Activated CD4-positive, alpha-beta T cell treated with anti-CD3 and anti-CD28 coated beads, Interleukin-2, amount 50 U/mL, for 16 hours (primary cell): ENCODE results near the gene OSBPL10.
"Not testable (repeated sequence)": the region's sequence is repeated elsewhere in the genome, so short reads cannot be mapped to it uniquely, and the experiment has no call there.

Experiments used
- DNase-seq: peaks from one replicate; pipeline ENCODE4 v3.0.0-alpha.2; 2020

Gene OSBPL10

DNA sequence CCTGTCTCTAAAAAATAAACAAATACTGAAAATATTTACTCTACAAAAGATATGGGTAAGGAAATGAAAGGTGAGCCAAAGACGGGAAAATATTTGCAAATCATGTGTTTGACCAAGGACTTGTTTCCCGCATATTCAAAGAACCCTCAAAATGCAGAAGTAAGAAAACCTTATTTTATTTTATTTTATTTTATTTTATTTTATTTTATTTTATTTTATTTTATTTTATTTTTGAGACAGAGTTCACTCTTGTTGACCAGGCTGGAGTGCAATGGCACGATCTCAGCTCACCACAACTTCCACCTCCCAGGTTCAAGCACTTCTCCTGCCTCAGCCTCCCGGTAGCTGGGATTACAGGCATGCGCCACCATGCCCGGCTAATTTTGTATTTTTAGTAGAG, 11.9 kb upstream of the OSBPL10 start:
- DNase-seq: not testable (repeated sequence)

DNA sequence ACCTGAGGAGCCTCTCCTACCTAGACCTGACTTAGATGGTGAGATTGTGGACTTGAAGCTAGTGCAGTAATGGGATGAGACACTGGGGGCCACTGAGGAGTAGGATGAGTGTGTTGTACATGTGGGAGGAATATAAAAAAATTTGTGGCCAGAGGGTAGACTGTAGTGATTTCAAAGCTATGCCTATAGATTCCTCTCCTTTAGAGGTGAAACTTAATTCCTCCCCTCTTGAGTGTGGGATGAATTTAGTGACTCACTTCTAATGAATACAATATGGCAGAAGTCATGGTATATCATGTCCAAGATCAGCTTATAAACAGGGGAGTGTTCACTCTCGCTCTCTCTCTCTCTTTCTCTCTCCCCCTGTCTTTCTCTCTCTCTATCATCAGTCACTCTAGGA, 7.2 kb upstream of the OSBPL10 start:
- DNase-seq: no peak

DNA sequence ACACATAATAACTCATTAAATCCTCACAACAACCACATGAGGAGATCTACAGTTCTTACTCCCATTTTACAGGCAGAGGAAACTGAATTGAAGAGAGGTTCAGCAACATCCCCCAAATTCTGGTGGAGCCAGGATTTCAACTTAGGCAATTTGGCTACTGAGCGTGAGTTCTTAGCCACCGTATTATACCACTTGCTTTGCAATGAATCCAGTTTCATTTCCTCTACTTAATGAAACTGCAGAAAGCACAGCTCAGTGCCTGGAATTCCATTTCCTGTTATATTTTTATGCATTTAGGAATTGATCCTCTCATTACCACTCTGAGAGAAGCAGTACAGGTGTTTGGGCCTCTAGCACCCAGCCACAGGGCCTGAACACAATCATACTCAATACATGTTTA, 4.8 kb upstream of the OSBPL10 start:
- no peak for DNase-seq

DNA sequence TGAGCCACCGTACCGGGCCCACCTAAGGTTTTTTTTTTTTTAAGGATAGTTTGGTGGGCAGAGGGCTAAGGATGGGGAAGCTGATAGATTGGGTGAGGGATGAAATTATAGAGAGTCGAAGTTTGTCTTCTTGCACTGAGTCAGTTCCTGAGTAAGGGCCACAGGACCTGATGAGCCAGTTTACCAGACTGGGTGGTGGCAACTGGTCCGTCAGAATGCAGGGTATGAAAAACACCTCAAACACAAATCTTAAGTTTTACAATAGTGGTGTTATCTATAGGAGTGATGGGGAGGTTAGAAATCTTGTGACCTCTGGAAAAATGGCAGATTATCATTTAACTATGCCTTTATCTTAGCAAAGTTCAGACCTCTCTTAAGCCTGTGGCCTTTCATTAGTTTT, 3.3 kb upstream of the OSBPL10 start:
- no peak for DNase-seq

DNA sequence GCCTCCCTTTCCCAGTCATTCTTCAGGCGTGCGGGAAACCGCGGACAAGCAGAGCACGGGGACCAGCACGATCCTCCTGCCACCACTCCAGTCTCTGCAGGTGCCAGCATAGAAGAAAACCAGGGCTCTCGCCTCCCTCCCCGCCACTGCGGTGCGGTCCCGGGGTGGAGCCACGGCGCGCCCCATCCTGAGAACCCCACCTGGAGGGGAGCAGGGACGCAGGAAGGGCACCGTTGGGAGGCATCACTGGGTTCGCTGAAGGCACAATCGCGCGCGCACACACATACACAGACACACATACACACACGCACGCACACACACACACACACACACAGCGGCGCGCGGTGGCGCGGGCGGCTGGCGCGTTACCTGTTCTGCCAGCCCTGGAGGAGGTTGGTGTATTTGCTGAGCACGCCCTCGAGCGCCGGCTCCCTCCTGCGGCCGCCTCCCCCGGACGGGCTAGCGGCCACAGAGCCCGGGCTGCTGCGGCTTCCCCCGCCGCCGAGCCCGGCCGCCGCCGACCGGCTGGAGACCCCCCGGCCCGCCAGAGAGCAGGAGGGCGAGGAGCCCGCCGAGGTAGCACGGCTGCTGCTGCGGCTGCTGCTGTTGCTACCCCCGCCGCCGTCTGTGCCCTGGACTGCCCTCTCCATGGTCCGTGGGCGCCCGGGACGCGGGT, 394 bp downstream of the OSBPL10 start:
- peak; percentile 48 for DNase-seq

DNA sequence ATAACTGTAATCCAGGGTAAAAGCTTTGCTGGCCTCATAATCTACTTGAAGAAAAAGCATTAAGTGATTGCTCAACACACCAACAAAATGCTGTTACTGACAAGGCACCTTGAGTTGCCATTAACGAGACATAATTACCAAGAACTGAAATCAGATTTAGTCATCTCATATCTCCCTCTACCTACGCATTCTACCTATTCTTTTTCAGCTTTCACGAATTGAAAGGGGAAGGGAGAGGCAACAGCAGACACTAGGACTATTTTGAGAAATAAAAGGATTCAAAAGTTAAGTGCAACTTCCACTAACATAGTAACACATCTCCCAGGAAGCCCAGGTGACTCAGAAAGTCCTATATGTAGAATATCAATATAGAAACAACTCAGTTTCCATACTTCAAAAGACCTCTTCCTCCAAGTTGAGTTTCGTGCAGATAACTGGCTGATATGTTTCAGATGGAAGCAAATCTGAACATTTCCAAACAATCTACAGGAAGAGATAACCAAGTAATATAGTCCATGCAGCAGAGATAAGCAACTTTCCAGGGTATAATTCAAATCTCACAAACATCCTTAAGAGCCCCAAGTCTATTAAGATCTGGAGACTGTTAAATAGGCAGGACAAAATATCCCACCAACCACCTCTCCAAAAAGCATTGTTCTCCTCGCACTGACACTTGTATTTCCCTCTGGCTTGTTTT, 1.9 kb downstream of the OSBPL10 start:
- DNase-seq: peak; percentile 77

DNA sequence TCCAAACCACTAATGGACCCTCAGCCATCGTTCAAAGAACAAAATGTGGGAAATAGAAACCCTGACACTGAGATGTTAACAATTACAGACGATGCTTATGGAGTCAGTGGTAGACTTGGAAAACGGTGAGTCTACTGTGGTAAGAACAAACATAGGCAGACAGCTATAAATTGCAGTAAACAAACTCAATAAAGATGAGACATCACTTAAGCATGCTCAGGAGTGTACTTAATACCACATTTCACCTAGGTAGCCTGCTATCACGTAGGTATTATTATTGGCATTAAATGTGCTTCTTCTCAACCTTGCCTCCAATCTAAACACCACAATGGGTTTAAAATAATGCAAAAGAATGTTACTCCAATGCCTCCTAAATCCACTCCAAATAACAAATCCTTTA, 2.5 kb downstream of the OSBPL10 start:
- DNase-seq: no peak

DNA sequence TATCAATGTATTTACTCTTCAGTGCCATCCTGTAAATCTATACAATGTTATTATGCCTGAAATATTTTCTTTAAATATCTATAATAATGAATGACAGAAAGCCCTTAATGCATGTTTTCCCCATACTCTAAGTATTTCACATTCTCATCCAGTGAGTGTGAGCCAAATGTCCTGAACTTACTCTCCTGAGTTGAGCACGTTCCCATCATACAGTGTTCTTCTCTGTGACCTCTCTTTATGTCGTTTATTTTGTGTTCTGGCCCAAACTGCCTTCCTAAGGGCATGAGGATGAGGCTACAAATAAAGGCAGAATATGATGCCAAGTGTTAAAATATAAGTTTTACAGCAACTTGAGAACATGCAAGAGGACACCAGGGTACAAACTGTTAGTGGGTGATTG, 3.3 kb downstream of the OSBPL10 start:
- DNase-seq: no peak

DNA sequence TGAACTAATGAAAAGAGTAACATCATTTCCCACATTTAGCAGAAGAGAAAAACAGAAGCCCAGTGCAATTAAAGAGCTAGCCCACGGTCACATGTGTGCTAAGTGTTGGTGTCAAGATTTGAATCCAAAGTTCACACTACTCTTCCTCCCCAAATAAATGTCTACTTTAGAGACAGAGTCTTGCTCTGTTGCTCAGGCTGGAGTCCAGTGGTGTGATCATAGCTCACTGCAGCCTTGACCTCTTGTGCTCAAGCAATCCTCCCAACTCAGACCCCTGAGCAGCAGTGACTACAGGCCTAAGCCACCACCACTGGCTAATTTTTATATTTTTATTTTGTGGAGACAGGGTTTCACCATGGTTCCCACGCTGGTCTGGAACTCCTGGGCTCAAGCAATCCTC, 4.8 kb downstream of the OSBPL10 start:
- no peak for DNase-seq

DNA sequence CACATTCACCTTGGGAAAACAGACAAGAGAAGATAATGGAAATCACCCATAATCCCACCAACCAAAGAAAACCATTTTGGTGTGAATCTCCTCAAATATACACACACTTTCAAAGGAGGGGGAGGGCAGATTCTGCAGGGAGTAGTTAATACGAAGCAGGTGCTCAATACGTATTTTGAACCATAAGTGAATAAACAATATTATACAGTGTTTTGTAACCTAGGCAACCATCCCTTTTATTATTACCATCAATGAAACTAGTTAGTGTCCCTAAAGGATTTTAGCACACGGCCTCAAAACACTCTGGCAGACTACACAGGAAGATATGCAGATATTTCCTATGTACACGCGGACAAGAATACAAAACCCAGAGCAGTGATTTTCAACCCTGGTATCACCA, 6.1 kb downstream of the OSBPL10 start:
- no peak for DNase-seq

DNA sequence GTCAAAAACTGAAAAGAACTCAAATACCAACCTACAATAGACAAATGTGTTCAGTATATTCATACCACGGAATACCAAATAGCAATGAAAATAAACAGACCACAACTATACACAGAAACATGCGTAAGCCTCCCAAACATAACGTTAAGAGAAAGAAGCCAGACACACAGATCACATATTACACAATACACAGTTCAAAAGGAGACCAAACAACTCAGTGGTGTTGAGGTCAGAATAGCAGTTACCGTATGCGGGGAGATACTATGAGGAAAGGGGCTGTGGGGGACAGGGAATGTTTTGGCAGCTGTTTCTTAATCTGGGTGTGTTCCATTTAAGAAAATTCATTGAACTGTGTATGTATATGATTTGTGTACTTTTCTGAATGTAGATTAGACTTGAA, 6.6 kb downstream of the OSBPL10 start:
- no peak for DNase-seq

DNA sequence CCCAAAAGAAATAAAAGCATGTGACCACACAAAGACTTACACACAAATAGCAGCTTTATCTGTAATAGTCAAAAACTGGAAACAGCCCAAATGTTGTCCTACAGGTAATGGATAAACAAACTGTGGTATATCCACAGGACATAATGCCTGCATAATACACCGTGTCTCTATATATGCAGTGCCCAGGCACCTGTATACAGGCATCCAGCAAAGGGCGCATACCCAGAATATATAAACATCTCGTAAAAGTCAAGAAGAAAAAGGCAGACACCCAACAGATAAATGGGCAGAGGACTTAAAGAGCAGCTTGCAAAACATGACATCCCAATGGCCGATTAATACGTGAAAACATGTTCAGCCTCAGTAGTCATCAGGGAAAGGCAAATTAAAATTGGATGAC, 7.2 kb downstream of the OSBPL10 start:
- DNase-seq: no peak

DNA sequence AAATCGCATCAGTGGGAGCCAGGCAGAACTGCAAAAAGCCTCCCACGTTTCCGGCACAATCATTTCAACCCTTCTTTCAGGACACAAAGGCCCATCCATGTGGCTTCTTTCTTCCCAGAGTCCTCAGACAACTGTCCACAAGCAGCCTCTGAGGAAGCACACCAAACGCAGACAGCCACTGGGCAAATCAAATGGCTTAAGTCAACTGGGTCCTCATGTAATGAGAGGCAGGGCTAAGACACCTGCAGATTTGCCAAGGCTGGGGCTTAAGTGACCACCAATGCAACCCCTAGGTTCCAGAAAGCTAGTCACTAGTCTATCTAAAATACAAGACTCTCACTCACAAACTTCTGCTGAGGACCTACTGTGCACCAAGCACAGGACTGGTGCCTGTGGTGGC, 8.0 kb downstream of the OSBPL10 start:
- no peak for DNase-seq

DNA sequence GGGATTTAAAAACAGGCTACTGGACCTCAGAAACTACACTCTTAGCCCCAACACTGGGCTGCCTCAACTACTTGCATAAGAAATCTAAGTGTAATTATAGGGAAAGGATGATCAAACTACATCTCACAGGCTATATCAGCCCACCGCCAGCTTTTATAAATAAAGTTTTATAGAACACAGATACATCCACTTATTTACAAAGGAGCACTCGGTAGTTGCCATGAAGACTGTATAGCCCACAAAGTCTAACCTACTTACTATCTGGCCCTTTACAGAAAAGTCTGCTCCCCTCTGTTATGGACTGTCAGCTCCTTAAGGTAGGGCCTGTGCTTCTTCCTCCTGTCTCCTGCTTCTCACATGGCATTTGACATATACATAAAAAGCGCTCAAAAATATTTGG, 9.5 kb downstream of the OSBPL10 start:
- no peak for DNase-seq

DNA sequence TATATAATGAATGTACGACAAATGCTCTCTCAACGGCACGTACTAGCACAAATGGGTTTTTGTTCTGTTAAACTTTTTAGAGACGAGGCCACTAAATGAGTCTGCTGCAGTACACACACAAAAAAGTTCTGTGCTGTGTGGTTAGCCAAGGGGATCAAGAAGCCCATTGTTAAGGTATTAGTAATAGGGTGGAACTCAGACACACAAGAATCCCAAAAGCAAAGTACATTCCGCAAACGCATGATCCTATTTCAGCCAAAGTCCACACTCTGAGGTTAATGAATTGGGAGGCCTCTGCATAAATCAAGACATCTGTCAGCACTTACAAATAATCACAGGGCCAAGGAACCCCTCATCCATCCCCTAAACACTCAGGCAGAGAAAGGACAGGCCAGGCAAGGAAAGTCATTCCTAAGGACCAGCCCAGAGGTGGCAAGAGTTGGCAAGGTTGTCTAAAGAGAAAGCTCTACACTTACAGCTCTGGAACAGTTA, 12.1 kb downstream of the OSBPL10 start:
- no peak for DNase-seq

DNA sequence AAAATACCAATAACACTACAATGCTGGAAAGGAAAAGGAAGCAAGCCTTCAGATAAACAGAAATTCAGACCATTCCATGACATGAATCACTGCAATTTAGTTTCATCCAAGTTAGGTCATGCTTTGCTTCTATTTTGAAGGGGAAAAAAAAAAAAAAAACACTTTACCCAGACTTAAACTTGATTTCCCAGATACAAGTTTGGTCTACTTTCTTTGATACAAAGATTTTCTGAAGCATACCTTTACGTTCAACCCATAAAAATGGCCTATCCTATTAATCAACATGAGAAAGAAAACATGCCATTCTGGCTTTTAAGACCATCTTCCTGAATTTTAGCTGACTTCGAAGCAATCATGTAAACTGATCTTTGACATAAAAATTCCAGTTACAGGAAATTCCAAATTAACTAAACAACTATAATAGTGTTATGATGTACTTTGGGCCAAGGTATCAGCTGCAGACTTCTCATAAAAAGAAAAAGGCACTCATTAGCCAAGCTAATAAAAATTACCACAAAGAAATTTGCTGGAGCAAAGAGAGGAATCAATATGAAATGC, 12.6 kb downstream of the OSBPL10 start:
- no peak for DNase-seq

DNA sequence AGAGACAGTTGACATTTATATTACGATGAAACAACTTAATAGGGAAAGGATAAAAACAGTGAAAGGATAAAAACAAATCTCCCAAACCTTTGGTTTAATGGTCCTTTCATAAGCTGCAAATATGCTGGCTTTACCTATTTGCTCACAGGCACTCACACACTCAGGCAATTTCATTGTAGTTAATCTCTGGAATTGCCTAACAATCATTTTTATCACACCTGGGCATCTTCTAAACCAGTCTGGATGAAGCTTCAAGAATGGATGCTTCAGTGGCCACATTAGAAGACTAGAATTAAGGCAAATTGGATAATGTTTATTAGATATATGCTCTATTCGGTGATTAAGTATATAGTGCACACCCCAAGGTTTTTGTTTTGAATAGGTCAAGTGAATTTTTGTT, 13.5 kb downstream of the OSBPL10 start:
- no peak for DNase-seq

DNA sequence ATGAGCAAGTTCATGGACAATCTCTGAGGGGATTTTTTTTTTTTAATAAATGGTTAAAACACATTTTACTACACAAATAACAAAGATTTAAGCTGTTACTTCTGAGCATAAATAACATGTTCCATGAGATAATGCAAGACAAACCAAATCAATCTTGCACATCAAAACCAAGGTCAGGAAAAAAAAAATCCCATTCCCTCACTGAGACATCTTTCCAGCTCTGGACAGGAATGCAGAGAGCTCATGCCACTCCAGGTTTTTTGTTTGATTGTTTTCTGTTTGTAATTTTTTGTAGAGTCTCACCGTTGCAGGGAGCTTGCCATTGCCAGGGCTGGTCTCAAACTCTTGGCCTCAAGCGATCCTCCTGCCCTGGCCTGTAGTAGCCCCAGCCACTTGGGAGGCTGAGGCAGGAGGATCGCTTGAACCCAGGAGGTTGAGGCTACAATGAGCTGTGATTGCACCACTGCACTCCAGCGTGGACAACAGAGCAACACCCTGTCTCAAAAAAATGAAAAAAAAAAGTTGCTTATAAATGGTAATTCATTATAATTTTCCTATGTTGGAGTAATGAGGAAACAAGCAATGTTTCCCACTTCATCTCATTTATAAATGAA, 14.0 kb downstream of the OSBPL10 start:
- DNase-seq: no peak

DNA sequence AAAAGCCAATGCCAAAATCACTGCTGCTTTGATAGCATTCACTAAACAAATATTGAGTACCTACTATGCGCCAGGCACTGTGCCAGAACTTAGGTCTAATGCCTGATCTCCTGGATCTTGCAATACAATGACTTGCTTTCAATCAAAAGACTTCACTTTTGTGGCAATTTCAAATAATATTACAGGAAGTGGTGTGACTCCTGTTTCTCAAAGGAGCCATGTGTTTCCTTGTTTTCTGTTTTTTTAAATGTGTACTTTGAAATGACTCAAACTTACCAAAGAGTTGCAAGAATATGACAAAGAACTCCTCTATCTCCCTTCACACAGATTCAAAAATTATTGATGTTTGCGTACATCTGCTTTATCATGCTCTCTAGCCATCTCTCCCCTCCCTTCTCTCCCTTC, 18.3 kb downstream of the OSBPL10 start:
- DNase-seq: peak; percentile 21

DNA sequence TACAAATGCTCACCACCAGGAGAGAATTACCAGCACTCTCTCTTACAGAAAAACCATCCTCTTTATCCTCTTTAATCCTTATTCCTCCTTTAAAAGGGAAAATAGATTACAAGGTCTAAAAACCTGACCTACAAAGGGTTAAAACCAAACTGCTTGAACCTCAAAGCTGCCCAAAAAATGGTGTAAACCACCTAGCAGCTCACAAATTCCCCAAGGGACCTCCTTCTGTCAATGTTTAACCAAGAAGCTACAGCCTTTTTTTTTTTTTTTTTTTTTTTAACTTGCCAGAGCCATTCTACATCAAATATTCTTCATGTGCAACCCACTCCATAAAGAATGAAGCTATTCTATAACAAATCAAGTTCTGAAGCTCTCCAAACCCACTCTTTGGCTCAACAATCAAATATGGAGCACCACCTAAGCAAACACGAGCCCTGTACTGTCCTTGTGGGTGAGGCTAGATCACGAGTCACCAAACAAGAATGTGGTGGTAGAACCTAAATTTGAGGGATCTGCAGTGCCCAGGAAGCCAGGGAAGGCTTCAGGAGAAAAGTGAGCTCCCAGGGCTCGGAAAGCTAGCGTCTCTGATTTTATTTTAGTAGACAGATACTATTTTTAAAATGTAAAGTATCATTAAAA, 20.1 kb downstream of the OSBPL10 start:
- DNase-seq: no peak

DNA sequence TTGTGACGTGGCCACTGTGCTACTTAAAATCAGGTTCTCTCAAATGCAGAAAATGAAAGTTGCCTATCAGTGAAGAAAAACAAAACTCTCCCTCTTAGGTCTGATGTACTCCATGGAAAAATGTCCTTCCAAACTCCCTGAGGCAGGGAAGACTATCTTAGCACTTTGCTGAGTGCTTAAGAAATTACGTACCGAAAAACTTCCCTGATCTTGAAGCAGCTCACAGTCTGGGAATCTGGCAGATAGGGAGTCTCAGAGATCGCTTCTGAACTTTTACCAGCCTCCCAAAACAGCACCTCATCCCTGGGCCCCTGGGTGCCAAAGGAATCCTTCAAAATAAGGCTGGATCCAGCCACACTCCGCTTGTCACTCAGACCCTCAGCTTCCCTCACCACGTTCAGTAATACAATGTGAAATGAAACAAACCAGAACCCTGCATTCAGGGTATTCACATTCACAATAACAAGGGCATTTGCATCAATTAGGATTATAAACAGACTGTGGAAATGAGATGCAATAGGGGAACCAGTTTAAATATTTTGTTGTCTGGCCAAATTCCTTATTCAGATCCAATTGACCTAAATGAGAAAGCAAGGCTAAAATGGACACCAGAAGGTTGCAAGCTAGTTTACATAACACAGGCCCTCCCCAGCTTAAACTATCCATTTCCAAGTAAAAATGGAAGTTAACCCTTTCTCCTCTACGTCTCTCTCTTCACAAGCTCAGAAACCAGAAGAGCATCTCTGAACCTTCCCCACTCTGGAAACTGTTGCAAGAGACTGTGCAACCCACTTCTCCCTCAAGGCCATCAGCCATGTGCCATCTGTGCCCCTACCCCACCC, 20.9 kb downstream of the OSBPL10 start:
- no peak for DNase-seq

DNA sequence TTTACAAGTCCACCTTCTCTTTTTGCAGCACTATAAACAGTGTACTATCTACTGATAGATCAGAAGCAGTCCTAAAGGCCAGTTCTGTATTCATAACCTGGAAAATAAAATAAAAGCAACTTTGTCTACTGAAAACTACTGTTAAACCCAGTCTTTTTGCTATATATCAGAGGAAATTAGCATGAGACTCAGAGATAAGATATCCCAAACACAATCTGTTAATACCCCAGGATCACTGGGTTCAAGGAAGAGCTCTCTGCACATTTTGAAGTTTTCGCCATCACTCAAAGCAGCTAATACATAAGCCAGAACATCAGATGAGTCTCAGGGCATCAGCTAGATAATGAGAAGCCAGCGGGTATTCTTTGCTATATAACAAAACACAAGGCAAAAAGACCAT, 21.8 kb downstream of the OSBPL10 start:
- no peak for DNase-seq
